ENCODE data around the gene STON2. TPM values are rescaled to one million over a fixed set of nuclear protein-coding genes. Genes with fewer than 3 reads are reported as not detected.

Gene STON2
- polyA plus RNA-seq, 6 donors from 2014 or later, result 0.21 to 0.84 (median 0.29) TPM; not detected in 2

DNA sequence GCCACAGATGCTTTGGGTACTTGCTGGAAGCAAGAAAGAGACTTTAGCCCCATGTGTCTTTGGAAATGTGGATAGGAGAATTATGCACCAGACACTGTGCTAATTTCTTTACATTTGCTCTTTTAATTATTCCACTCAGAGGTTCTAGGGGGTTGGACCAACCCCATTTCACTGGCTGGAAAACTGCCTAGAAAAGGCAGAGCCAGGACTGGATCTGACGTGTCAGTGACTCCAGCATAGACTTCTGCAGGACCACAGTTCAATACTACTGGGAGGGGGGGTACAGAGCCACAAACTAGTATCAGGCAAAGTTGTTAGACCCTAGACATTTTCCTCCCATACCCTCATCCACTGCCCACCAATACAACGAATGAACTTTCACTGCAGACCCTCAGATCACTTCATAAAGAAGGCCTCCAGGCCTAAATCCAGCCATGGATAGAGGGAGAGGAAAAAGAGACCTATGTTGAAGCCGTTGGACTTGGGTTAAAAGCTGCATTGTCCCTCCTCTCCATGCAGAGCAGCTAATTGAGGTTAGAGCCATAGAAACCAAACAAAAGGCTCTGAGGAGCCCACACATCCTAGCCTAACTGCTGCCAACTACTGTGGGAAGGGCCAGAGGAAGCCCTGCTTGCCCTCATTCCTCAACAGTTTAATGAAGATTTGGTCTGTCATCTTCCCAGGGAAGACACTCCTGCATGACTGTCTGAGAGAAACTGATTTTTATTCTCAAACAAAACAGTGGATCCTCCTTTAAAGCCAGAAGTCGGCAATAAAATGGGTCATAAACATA, 68.7 kb downstream of the STON2 start:
- ATAC-seq (ENCODE audit: low read depth in 2 of 2) (no peak), DNase-seq (no peak)
- no peaks in the 10 kb centered on the region for H3K4me1 Mint-ChIP-seq
- H3K27me3 Mint-ChIP-seq, result peaks cover 0 to 12% (median 3%) of the 10 kb centered on the region in 3 donors
- no peak overlapping the region for H3K4me3 Mint-ChIP-seq
- H3K9me3 Mint-ChIP-seq, result no peaks in the 10 kb centered on the region
- H3K27ac Mint-ChIP-seq, result no peak overlapping the region
- no peaks in the 10 kb centered on the region for H3K36me3 Mint-ChIP-seq

DNA sequence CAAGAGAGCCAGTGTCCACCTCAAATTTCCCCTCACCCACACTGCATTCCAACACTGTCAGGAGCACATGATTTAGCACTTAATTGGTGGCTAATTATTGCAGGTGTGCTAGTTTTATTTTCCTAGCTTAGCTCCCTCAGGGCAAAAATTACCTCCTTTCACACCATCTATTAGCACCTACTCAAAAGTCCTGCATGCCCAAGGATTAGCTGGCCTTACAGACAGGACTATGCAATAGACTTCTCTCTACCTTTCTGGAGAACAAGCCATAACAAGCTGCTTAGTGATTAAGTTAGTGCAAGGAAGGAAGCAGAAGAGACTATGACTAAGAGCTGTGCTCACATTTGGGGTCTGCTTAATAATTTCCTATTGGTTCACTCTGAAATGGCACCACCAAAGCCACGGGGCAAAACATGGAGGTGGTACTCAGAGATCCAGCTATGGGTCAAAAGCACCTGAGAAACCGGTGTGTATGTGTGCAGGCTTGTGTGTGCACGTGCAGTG, 69.5 kb downstream of the STON2 start:
- no peak overlapping the region for H3K27ac Mint-ChIP-seq
- no peaks in the 10 kb centered on the region for H3K9me3 Mint-ChIP-seq
- H3K4me1 Mint-ChIP-seq, result no peaks in the 10 kb centered on the region
- peaks cover 0 to 10% (median 0%) of the 10 kb centered on the region in 3 donors for H3K27me3 Mint-ChIP-seq
- H3K36me3 Mint-ChIP-seq, result no peaks in the 10 kb centered on the region
- DNase-seq (no peak), ATAC-seq (ENCODE audit: low read depth in 2 of 2) (no peak)
- no peak overlapping the region for H3K4me3 Mint-ChIP-seq

DNA sequence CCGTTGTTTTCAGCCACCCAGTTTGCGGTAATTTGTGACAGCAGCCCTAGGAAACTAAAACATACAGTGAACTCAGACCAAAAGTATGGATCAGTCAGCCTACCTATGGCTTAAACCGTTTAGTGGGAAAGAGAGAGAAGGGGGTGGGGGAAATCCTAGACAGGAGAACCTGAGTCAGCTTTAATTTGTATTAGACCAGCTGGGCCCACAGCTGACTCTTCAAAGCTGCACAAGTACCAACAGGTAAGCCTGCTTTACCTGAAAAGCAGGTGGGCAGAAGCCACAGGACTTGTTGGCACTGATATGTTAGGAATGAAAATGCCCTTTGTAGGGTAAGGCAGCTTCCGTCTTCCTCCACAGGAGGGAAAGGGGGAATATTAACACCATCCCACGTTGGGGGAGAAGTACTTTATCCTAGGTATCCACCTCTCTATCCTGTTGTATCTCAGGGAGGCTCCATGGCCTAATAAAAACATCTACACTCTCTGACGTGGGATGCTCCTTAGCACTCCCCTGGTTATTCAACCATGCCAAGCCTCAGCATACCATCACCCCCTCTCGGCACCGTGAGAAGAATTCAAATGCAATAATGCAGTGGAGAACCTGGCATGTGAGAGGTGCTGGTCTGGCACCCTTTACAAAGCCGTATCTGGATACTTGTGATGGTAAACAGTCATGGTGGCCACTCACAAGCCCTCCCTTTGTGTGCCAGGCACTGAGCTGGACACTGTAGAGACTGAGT, 70.3 kb downstream of the STON2 start:
- Mint-ChIP-seq H3K9me3 (no peaks in the 10 kb centered on the region), H3K4me3 (no peak overlapping the region), H3K36me3 (no peaks in the 10 kb centered on the region), H3K4me1 (no peaks in the 10 kb centered on the region), H3K27ac (no peak overlapping the region), H3K27me3 (peaks cover 0 to 9% (median 0%) of the 10 kb centered on the region in 3 donors)
- DNase-seq (no peak), ATAC-seq (ENCODE audit: low read depth in 2 of 2) (no peak)

DNA sequence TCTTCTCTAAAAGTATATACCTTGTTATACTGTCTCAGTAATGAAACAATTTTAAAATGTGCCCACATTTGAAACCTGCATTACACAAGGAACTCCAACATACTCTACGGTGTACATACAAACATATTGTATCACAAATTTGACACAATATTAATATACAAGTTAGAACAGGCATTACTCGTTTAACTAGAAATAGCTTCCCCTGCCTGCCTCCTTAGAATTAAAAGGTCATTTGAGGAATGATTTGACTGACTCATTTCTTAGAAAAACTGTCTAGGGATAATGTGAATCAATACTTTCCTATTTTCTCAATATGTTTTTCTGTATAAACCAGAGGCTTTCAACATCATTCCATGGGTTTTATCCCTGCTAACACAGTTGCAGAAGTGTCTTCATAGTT, 73.7 kb downstream of the STON2 start:
- no peak overlapping the region for H3K4me3 Mint-ChIP-seq
- ATAC-seq (ENCODE audit: low read depth in 2 of 2) (no peak), DNase-seq (no peak)
- H3K27ac Mint-ChIP-seq, result no peak overlapping the region
- H3K27me3 Mint-ChIP-seq, result peaks cover 0 to 10% (median 0%) of the 10 kb centered on the region in 3 donors
- H3K9me3 Mint-ChIP-seq, result no peaks in the 10 kb centered on the region
- H3K36me3 Mint-ChIP-seq, result no peaks in the 10 kb centered on the region
- H3K4me1 Mint-ChIP-seq, result no peaks in the 10 kb centered on the region

- Mint-ChIP-seq H3K4me3 (no peak overlapping the region), H3K36me3 (no peaks in the 10 kb centered on the region), H3K27ac (no peak overlapping the region), H3K9me3 (peaks cover 0 to 4% (median 0%) of the 10 kb centered on the region in 7 donors), H3K27me3 (peaks cover 0 to 10% (median 0%) of the 10 kb centered on the region in 3 donors), H3K4me1 (no peaks in the 10 kb centered on the region)
- DNase-seq, result no peak
- no peak for ATAC-seq (ENCODE audit: low read depth in 2 of 2)
These were observed 76.1 kb downstream of the STON2 start for GRCh38 chr14:81324011-81324410.

DNA sequence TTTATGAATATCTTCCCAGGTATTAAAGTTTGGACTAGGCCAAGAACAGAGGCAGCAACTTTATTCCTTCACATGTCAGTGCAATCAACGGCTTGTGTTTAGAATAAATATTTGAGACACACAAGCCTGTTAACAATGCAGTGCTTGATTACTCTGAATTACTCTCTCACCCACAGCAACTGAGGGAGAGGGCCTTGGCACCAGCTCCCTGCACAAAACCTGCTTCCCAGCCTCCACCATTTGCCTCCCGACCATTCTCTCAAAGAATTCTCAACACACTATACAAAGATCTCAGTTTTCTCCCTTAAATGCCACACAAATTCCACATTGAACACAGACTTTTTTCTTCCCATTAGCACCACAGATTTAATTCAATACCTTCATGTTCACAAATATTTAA, 77.0 kb downstream of the STON2 start:
- H3K4me1 Mint-ChIP-seq, result no peaks in the 10 kb centered on the region
- peaks cover 0 to 4% (median 0%) of the 10 kb centered on the region in 7 donors for H3K9me3 Mint-ChIP-seq
- H3K27ac Mint-ChIP-seq, result no peak overlapping the region
- H3K4me3 Mint-ChIP-seq, result no peak overlapping the region
- no peak for DNase-seq
- peaks cover 0 to 10% (median 0%) of the 10 kb centered on the region in 3 donors for H3K27me3 Mint-ChIP-seq
- H3K36me3 Mint-ChIP-seq, result no peaks in the 10 kb centered on the region
- no peak for ATAC-seq (ENCODE audit: low read depth in 2 of 2)

GRCh38 chr14:81319946-81320345, 80.2 kb downstream of the STON2 start:
- Mint-ChIP-seq H3K36me3 (no peaks in the 10 kb centered on the region), H3K27me3 (peaks cover 0 to 16% (median 11%) of the 10 kb centered on the region in 3 donors), H3K27ac (no peak overlapping the region), H3K4me3 (no peak overlapping the region), H3K9me3 (peaks cover 0 to 6% (median 2%) of the 10 kb centered on the region in 7 donors), H3K4me1 (no peaks in the 10 kb centered on the region)
- ATAC-seq (ENCODE audit: low read depth in 2 of 2), result no peak
- DNase-seq, result no peak

- no peaks in the 10 kb centered on the region for H3K4me1 Mint-ChIP-seq
- H3K36me3 Mint-ChIP-seq, result no peaks in the 10 kb centered on the region
- no peak overlapping the region for H3K27ac Mint-ChIP-seq
- DNase-seq (no peak), ATAC-seq (ENCODE audit: low read depth in 2 of 2) (no peak)
- H3K9me3 Mint-ChIP-seq, result peaks cover 0 to 6% (median 2%) of the 10 kb centered on the region in 7 donors
- H3K4me3 Mint-ChIP-seq, result no peak overlapping the region
- H3K27me3 Mint-ChIP-seq, result peaks cover 0 to 11% (median 10%) of the 10 kb centered on the region in 3 donors
These were observed 80.8 kb downstream of the STON2 start for GRCh38 chr14:81319314-81319713.

DNA sequence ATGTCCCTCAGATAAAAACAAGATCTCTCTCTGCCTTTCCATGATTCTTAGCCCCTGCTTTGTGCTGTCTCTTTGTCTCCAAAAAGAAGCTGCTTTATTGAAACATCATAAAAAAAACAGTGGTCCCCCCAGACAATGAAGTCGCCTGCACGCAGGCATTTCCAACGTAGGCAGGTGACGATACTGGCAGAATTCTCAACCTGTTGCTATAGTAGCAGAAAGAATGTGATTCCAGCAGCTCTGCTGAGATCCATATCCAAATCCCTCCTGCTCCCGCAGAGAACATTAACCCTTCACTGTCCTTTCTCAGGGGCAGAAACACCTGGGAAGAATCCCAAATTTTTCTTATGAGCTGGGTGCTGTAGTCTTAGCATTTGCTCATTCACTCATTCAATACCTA, 84.8 kb downstream of the STON2 start:
- no peak for ATAC-seq (ENCODE audit: low read depth in 2 of 2)
- DNase-seq, result no peak
- Mint-ChIP-seq H3K27me3 (peaks cover 0 to 21% (median 6%) of the 10 kb centered on the region in 3 donors), H3K4me3 (no peak overlapping the region), H3K9me3 (peaks cover 0 to 4% (median 2%) of the 10 kb centered on the region in 7 donors), H3K36me3 (no peaks in the 10 kb centered on the region), H3K27ac (no peak overlapping the region), H3K4me1 (peaks cover 0 to 5% (median 0%) of the 10 kb centered on the region in 3 donors)

GRCh38 chr14:81314443-81315175, 85.5 kb downstream of the STON2 start:
- Mint-ChIP-seq H3K36me3 (no peaks in the 10 kb centered on the region), H3K9me3 (peaks cover 0 to 2% (median 0%) of the 10 kb centered on the region in 7 donors), H3K4me1 (peaks cover 0 to 5% (median 0%) of the 10 kb centered on the region in 3 donors), H3K4me3 (no peak overlapping the region), H3K27ac (no peak overlapping the region), H3K27me3 (peaks cover 0 to 26% (median 6%) of the 10 kb centered on the region in 3 donors)
- DNase-seq (no peak), ATAC-seq (ENCODE audit: low read depth in 2 of 2) (no peak)

DNA sequence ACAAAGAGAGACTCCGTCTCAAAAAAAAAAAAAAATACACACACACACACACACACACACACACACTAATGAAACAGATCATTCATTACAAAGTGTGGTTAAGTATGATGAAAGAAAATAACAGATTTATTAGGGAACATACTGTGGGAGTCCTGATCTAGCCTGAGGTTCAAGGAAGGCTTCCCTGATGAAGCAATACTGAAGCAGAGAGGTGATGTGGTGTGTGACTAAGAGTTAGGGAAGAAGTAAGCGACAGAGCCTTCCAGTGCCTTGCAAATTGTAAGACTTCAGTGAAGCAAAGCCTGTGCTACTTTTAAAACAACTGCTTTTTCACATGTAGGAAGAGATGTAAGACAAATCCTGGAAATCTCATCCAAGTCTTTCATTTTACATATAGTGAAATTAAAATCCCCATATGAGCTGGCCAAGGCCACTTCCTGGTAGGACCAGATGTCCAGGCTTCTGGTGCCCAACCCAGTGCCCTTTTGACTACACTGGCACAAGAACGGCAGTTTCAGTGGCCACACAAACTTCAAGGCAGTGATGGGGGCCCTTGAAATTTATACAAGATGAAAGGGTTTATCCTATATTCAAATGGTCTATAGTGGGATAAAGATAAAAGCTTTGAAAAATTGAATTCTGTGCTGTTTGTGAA, 86.2 kb downstream of the STON2 start:
- Mint-ChIP-seq H3K4me1 (peaks cover 0 to 5% (median 0%) of the 10 kb centered on the region in 3 donors), H3K4me3 (no peak overlapping the region), H3K27me3 (peaks cover 0 to 28% (median 6%) of the 10 kb centered on the region in 3 donors), H3K9me3 (peaks cover 0 to 2% (median 0%) of the 10 kb centered on the region in 7 donors), H3K27ac (no peak overlapping the region), H3K36me3 (no peaks in the 10 kb centered on the region)
- ATAC-seq (ENCODE audit: low read depth in 2 of 2) (no peak), DNase-seq (no peak)

DNA sequence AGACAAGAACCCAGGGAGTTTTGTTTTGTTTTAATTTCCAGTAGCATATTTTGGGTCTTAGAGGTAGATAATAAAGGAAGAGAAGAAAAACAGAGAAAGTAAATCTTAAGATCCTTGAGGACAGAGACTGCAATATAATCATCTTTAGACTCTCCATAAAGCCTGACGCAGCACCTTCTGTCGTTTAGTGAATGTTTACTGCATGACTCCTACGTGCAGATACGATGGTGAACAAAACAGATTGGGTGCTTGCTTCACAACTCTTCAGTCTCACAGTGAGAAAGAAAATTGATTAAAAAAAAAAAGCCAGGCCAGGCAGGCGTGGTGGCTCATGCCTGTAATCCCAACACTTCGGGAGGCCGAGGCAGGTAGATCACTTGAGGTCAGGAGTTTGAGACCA, 86.9 kb downstream of the STON2 start:
- Mint-ChIP-seq H3K36me3 (no peaks in the 10 kb centered on the region), H3K9me3 (peaks cover 0 to 2% (median 0%) of the 10 kb centered on the region in 7 donors), H3K27ac (no peak overlapping the region), H3K27me3 (peaks cover 0 to 28% (median 6%) of the 10 kb centered on the region in 3 donors), H3K4me1 (peaks cover 0 to 5% (median 0%) of the 10 kb centered on the region in 3 donors), H3K4me3 (no peak overlapping the region)
- DNase-seq, result no peak
- no peak for ATAC-seq (ENCODE audit: low read depth in 2 of 2)
